HCT116 (cell line): ENCODE data around the gene LENG9. TPM values are rescaled to one million over a fixed set of nuclear protein-coding genes. Genes with fewer than 3 reads are reported as not detected.

Source experiments
- ATAC-seq: fragments of 200-7000 bp; cut with Tn5 transposase; 2 replicates; pipeline ENCODE4 v1.9.1; 2020; ENCODE audit warnings: mild to moderate bottlenecking, moderate library complexity
- BruUV-seq: library from RNA; stranded (reverse); fragments of 400-500 nt; replicated peaks from 2 replicates; lab custom pipeline; 2021; lab: Mats Ljungman, UMichigan
- CTCF ChIA-PET: fragments of 300-600 bp; sonication (Branson Sonifier 250); formaldehyde crosslinking; loops from one replicate; lab custom pipeline; 2021; ENCODE audit warnings: antibody characterized with exemption; lab: Charles Lee
- POLR2A ChIA-PET: fragments of 300-600, 350-600 bp; sonication (Branson Sonifier 250); formaldehyde crosslinking; loops from one replicate; lab custom pipeline; 2021; ENCODE audit warnings: antibody characterized with exemption; lab: Charles Lee
- RAD21 ChIA-PET, 2 experiments: fragments of 300-600 bp; sonication (Branson Sonifier 250); formaldehyde crosslinking; loops; one replicate each; lab custom pipeline; 2023; ENCODE audit warnings: low total read pairs in 2 of 2; ENCODE audit not compliant: uncharacterized antibody in 2 of 2, unreplicated experiment in 2 of 2, low non-redundant PET in 1 of 2; lab: Charles Lee
- DNase-seq: peaks from one replicate; pipeline ENCODE4 v3.0.0-alpha.2; 2010; ENCODE audit warnings: low read depth, low spot score
- H2AFZ ChIP-seq: fragments of 200-600 bp; shearing (Covaris generic), sonication (generic); 2 replicates; pipeline ENCODE4 v1.6.1; 2017; ENCODE audit warnings: low read depth, mixed run types, mixed read lengths, antibody characterized with exemption, low read length; ENCODE audit not compliant: poor library complexity, severe bottlenecking
- H3K27ac ChIP-seq: 2 replicates; pipeline ENCODE4 v1.5.1; 2012; ENCODE audit warnings: low read depth, low read length
- H3K27me3 ChIP-seq: fragments of 200-600 bp; sonication (generic); 2 replicates; pipeline ENCODE4 v1.6.1; 2016; ENCODE audit warnings: mixed run types, low read length, mixed read lengths; ENCODE audit not compliant: insufficient read depth
- H3K36me3 ChIP-seq, 2 experiments: fragments of 200-500 bp in 1 of 2; fragments of 200-600 bp in 1 of 2; sonication (Bioruptor generic) in 1 of 2; sonication (generic) in 1 of 2; 2 replicates each; pipeline versions ENCODE4 v1.5.1 to v1.6.1; 2014 to 2016; ENCODE audit warnings: low read length in 2 of 2, inconsistent platforms in 1 of 2, mixed read lengths in 1 of 2, mixed run types in 1 of 2; ENCODE audit not compliant: insufficient read depth in 2 of 2, control insufficient read depth in 1 of 2
- H3K4me1 ChIP-seq, 2 experiments: fragments of 200-600 bp in 1 of 2; sonication (generic) in 1 of 2; 2 replicates each; pipeline versions ENCODE4 v1.5.1 to v1.6.1; 2012 to 2017; ENCODE audit warnings: low read length in 2 of 2, inconsistent platforms in 1 of 2, mild to moderate bottlenecking in 1 of 2, mixed read lengths in 1 of 2, mixed run types in 1 of 2, moderate library complexity in 1 of 2; ENCODE audit not compliant: insufficient read depth in 2 of 2, control insufficient read depth in 1 of 2
- H3K4me2 ChIP-seq: fragments of 200-600 bp; sonication (generic); 2 replicates; pipeline ENCODE4 v1.6.1; 2017; ENCODE audit warnings: mixed run types, low read length, mixed read lengths
- H3K4me3 ChIP-seq, 2 experiments: fragments of 200-600 bp in 1 of 2; sonication (generic) in 1 of 2; replicated peaks in 1 of 2; 2 replicates each; pipeline ENCODE4 v1.5.1; 2011 to 2016; ENCODE audit warnings: low read length in 2 of 2, control low read depth in 1 of 2, low read depth in 1 of 2, mild to moderate bottlenecking in 1 of 2, mixed read lengths in 1 of 2, mixed run types in 1 of 2
- H3K79me2 ChIP-seq: fragments of 200-600 bp; sonication (generic); 2 replicates; pipeline ENCODE4 v1.6.1; 2017; ENCODE audit warnings: mild to moderate bottlenecking, mixed run types, low read length, moderate library complexity, mixed read lengths; ENCODE audit not compliant: insufficient read depth
- H3K9ac ChIP-seq: fragments of 200-600 bp; sonication (generic); 2 replicates; pipeline ENCODE4 v1.6.1; 2016; ENCODE audit warnings: low read length, mixed read lengths
- H3K9me2 ChIP-seq: fragments of 200-600 bp; sonication (generic), shearing (Covaris generic); 2 replicates; pipeline ENCODE4 v1.6.1; 2017; ENCODE audit warnings: mixed run types, mild to moderate bottlenecking, moderate library complexity; ENCODE audit not compliant: insufficient read depth
- H3K9me3 ChIP-seq, 2 experiments: fragments of 200-500 bp in 1 of 2; fragments of 200-600 bp in 1 of 2; sonication (Bioruptor generic) in 1 of 2; sonication (generic) in 1 of 2; 2 replicates each; pipeline ENCODE4 v1.6.1; 2014 to 2017; ENCODE audit warnings: low read length in 2 of 2, mixed read lengths in 2 of 2, inconsistent platforms in 1 of 2, low read depth in 1 of 2, mild to moderate bottlenecking in 1 of 2, mixed run types in 1 of 2, moderate library complexity in 1 of 2; ENCODE audit not compliant: control insufficient read depth in 1 of 2, insufficient read depth in 1 of 2
- H4K20me1 ChIP-seq: fragments of 200-600 bp; sonication (generic), shearing (Covaris generic); 2 replicates; pipeline ENCODE4 v1.6.1; 2017; ENCODE audit warnings: mixed run types, mild to moderate bottlenecking, moderate library complexity; ENCODE audit not compliant: insufficient read depth
- EZH2 ChIP-seq: fragments of 200-600 bp; sonication (generic); IDR thresholded peaks from 2 replicates; pipeline ENCODE4 v1.6.1; 2017; ENCODE audit warnings: antibody characterized with exemption, mixed run types
- FOSL1 ChIP-seq: IDR thresholded peaks from 2 replicates; pipeline ENCODE4 v1.6.1; 2012; ENCODE audit warnings: low read depth
- POLR2A ChIP-seq: IDR thresholded peaks from 2 replicates; pipeline ENCODE4 v1.7.0; 2011; ENCODE audit warnings: borderline replicate concordance; ENCODE audit not compliant: insufficient read depth, insufficient read length; ENCODE audit errors: extremely low read depth
- SIN3A ChIP-seq: IDR thresholded peaks from 2 replicates; pipeline ENCODE4 v1.6.1; 2012; ENCODE audit warnings: low read depth
- intact Hi-C: fragments of 100-400 bp; cut with micrococcal nuclease; formaldehyde crosslinking; loops from 2 replicates; pipeline ENCODE4 v1.10.0; 2022
- total RNA-seq: library from RNA; stranded (reverse); gene quantifications from one replicate; pipeline ENCODE4 v1.2.1, GENCODE V29; 2021; ENCODE audit not compliant: unreplicated experiment
- TF ChIP-seq, protein P1 (sequence below): IDR thresholded peaks from 2 replicates; pipeline ENCODE4 v1.6.1; 2012

Gene LENG9
- total RNA-seq, 1 experiment from 2014 or later: 9.0 TPM

GRCh38 chr19:54462047-54462654, 1.4 kb downstream of the LENG9 start:
- DNase-seq (no peak), ATAC-seq (no peak)
- H4K20me1 ChIP-seq: no peaks in the 10 kb centered on the region
- peaks cover 7 to 26% of the 10 kb centered on the region in 2 experiments; a peak in 3 of 4 replicates for H3K4me1 ChIP-seq
- H3K9ac ChIP-seq: peak overlapping the region; percentile 96
- TF ChIP-seq, protein P1, sequence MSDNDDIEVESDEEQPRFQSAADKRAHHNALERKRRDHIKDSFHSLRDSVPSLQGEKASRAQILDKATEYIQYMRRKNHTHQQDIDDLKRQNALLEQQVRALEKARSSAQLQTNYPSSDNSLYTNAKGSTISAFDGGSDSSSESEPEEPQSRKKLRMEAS: no peak; the same call in 1 of the 2 replicates
- peak overlapping the region; percentile 99 for H3K27ac ChIP-seq
- peaks cover 52% of the 10 kb centered on the region for H3K79me2 ChIP-seq
- no peaks in the 10 kb centered on the region for H3K9me2 ChIP-seq
- CTCF ChIA-PET: no interaction called here
- peak overlapping the region; percentile 61 to 83 for H3K4me3 ChIP-seq
- H3K36me3 ChIP-seq: peaks cover 22 to 27% of the 10 kb centered on the region in 2 experiments; a peak in 3 of 4 replicates
- intact Hi-C loops: no loop called here
- BruUV-seq: TSS peak; percentile 83
- no peaks in the 10 kb centered on the region for H3K9me3 ChIP-seq
- RAD21 ChIA-PET: interaction anchor here in 1 of 2 experiments (0.7 kb wide), 1 partner anchor 13 kb away, joined by 3 read pairs; no protein-coding TSS in a partner anchor
- no peak overlapping the region for H2AFZ ChIP-seq
- H3K27me3 ChIP-seq: no peaks in the 10 kb centered on the region
- peak overlapping the region; percentile 97 for H3K4me2 ChIP-seq
- POLR2A ChIA-PET: interaction anchor here (1.8 to 1.9 kb wide), 2 partner anchors 11 to 14 kb away, joined by 9 to 17 read pairs; partner anchors contain the start of genes CDC42EP5 and LENG8

GRCh38 chr19:54461613-54462012, 2.0 kb downstream of the LENG9 start:
- POLR2A ChIA-PET: interaction anchor here (1.8 kb wide), 1 partner anchor 13 kb away, joined by 17 read pairs; the partner anchor contains the start of gene LENG8
- CTCF ChIA-PET: no interaction called here
- peak overlapping the region in 1 of 2 experiments; percentile 83; a peak in 2 of 4 replicates for H3K4me3 ChIP-seq
- RAD21 ChIA-PET: interaction anchor here in 1 of 2 experiments (0.7 kb wide), 1 partner anchor 13 kb away, joined by 3 read pairs; no protein-coding TSS in a partner anchor
- no peak for ATAC-seq
- H2AFZ ChIP-seq: no peak overlapping the region
- DNase-seq: no peak
- intact Hi-C loops: no loop called here
- peak overlapping the region; percentile 96 for H3K9ac ChIP-seq
- H3K27ac ChIP-seq: peak overlapping the region; percentile 99
- H3K27me3 ChIP-seq: no peaks in the 10 kb centered on the region
- H3K36me3 ChIP-seq: peaks cover 26 to 31% of the 10 kb centered on the region in 2 experiments; a peak in 3 of 4 replicates
- peaks cover 7 to 26% of the 10 kb centered on the region in 2 experiments; a peak in 3 of 4 replicates for H3K4me1 ChIP-seq
- no peaks in the 10 kb centered on the region for H3K9me3 ChIP-seq
- H3K79me2 ChIP-seq: peaks cover 57% of the 10 kb centered on the region
- no peaks in the 10 kb centered on the region for H4K20me1 ChIP-seq
- no peak for TF ChIP-seq EZH2
- TF ChIP-seq, protein P1: no peak
- no peak for TF ChIP-seq FOSL1
- no peak for TF ChIP-seq SIN3A
- TF ChIP-seq POLR2A: no peak
- H3K9me2 ChIP-seq: no peaks in the 10 kb centered on the region
- peak overlapping the region; percentile 97 for H3K4me2 ChIP-seq
- no TSS peak for BruUV-seq
